HCT116 (cell line): ENCODE results near the gene SHKBP1. TPM values are rescaled to one million over a fixed set of nuclear protein-coding genes. Genes with fewer than 3 reads are reported as not detected.
"Not testable (repeated sequence)": the region's sequence is repeated elsewhere in the genome, so short reads cannot be mapped to it uniquely, and the experiment has no call there.

Experiments
- ATAC-seq: fragments of 200-7000 bp; cut with Tn5 transposase; 2 replicates; pipeline ENCODE4 v1.9.1; 2020; ENCODE audit warnings: mild to moderate bottlenecking, moderate library complexity
- BruUV-seq: library from RNA; stranded (reverse); fragments of 400-500 nt; replicated peaks from 2 replicates; lab custom pipeline; 2021; lab: Mats Ljungman, UMichigan
- CTCF ChIA-PET: fragments of 300-600 bp; sonication (Branson Sonifier 250); formaldehyde crosslinking; loops from one replicate; lab custom pipeline; 2021; ENCODE audit warnings: antibody characterized with exemption; lab: Charles Lee
- POLR2A ChIA-PET: fragments of 300-600, 350-600 bp; sonication (Branson Sonifier 250); formaldehyde crosslinking; loops from one replicate; lab custom pipeline; 2021; ENCODE audit warnings: antibody characterized with exemption; lab: Charles Lee
- RAD21 ChIA-PET, 2 experiments: fragments of 300-600 bp; sonication (Branson Sonifier 250); formaldehyde crosslinking; loops; one replicate each; lab custom pipeline; 2023; ENCODE audit warnings: low total read pairs in 2 of 2; ENCODE audit not compliant: uncharacterized antibody in 2 of 2, unreplicated experiment in 2 of 2, low non-redundant PET in 1 of 2; lab: Charles Lee
- DNase-seq: peaks from one replicate; pipeline ENCODE4 v3.0.0-alpha.2; 2010; ENCODE audit warnings: low read depth, low spot score
- H2AFZ ChIP-seq: fragments of 200-600 bp; shearing (Covaris generic), sonication (generic); 2 replicates; pipeline ENCODE4 v1.6.1; 2017; ENCODE audit warnings: low read depth, mixed run types, mixed read lengths, antibody characterized with exemption, low read length; ENCODE audit not compliant: poor library complexity, severe bottlenecking
- H3K27ac ChIP-seq: 2 replicates; pipeline ENCODE4 v1.5.1; 2012; ENCODE audit warnings: low read depth, low read length
- H3K27me3 ChIP-seq: fragments of 200-600 bp; sonication (generic); 2 replicates; pipeline ENCODE4 v1.6.1; 2016; ENCODE audit warnings: mixed run types, low read length, mixed read lengths; ENCODE audit not compliant: insufficient read depth
- H3K36me3 ChIP-seq, 2 experiments: fragments of 200-500 bp in 1 of 2; fragments of 200-600 bp in 1 of 2; sonication (Bioruptor generic) in 1 of 2; sonication (generic) in 1 of 2; 2 replicates each; pipeline versions ENCODE4 v1.5.1 to v1.6.1; 2014 to 2016; ENCODE audit warnings: low read length in 2 of 2, inconsistent platforms in 1 of 2, mixed read lengths in 1 of 2, mixed run types in 1 of 2; ENCODE audit not compliant: insufficient read depth in 2 of 2, control insufficient read depth in 1 of 2
- H3K4me1 ChIP-seq, 2 experiments: fragments of 200-600 bp in 1 of 2; sonication (generic) in 1 of 2; 2 replicates each; pipeline versions ENCODE4 v1.5.1 to v1.6.1; 2012 to 2017; ENCODE audit warnings: low read length in 2 of 2, inconsistent platforms in 1 of 2, mild to moderate bottlenecking in 1 of 2, mixed read lengths in 1 of 2, mixed run types in 1 of 2, moderate library complexity in 1 of 2; ENCODE audit not compliant: insufficient read depth in 2 of 2, control insufficient read depth in 1 of 2
- H3K4me2 ChIP-seq: fragments of 200-600 bp; sonication (generic); 2 replicates; pipeline ENCODE4 v1.6.1; 2017; ENCODE audit warnings: mixed run types, low read length, mixed read lengths
- H3K4me3 ChIP-seq, 2 experiments: fragments of 200-600 bp in 1 of 2; sonication (generic) in 1 of 2; replicated peaks in 1 of 2; 2 replicates each; pipeline ENCODE4 v1.5.1; 2011 to 2016; ENCODE audit warnings: low read length in 2 of 2, control low read depth in 1 of 2, low read depth in 1 of 2, mild to moderate bottlenecking in 1 of 2, mixed read lengths in 1 of 2, mixed run types in 1 of 2
- H3K79me2 ChIP-seq: fragments of 200-600 bp; sonication (generic); 2 replicates; pipeline ENCODE4 v1.6.1; 2017; ENCODE audit warnings: mild to moderate bottlenecking, mixed run types, low read length, moderate library complexity, mixed read lengths; ENCODE audit not compliant: insufficient read depth
- H3K9ac ChIP-seq: fragments of 200-600 bp; sonication (generic); 2 replicates; pipeline ENCODE4 v1.6.1; 2016; ENCODE audit warnings: low read length, mixed read lengths
- H3K9me2 ChIP-seq: fragments of 200-600 bp; sonication (generic), shearing (Covaris generic); 2 replicates; pipeline ENCODE4 v1.6.1; 2017; ENCODE audit warnings: mixed run types, mild to moderate bottlenecking, moderate library complexity; ENCODE audit not compliant: insufficient read depth
- H3K9me3 ChIP-seq, 2 experiments: fragments of 200-500 bp in 1 of 2; fragments of 200-600 bp in 1 of 2; sonication (Bioruptor generic) in 1 of 2; sonication (generic) in 1 of 2; 2 replicates each; pipeline ENCODE4 v1.6.1; 2014 to 2017; ENCODE audit warnings: low read length in 2 of 2, mixed read lengths in 2 of 2, inconsistent platforms in 1 of 2, low read depth in 1 of 2, mild to moderate bottlenecking in 1 of 2, mixed run types in 1 of 2, moderate library complexity in 1 of 2; ENCODE audit not compliant: control insufficient read depth in 1 of 2, insufficient read depth in 1 of 2
- H4K20me1 ChIP-seq: fragments of 200-600 bp; sonication (generic), shearing (Covaris generic); 2 replicates; pipeline ENCODE4 v1.6.1; 2017; ENCODE audit warnings: mixed run types, mild to moderate bottlenecking, moderate library complexity; ENCODE audit not compliant: insufficient read depth
- EZH2phosphoT487 ChIP-seq: fragments of 200-600 bp; IDR thresholded peaks from 2 replicates; pipeline ENCODE4 v1.6.1; 2018; ENCODE audit warnings: antibody characterized with exemption, borderline replicate concordance
- POLR2AphosphoS5 ChIP-seq: IDR thresholded peaks from 2 replicates; pipeline ENCODE4 v1.6.1; 2011; ENCODE audit warnings: mild to moderate bottlenecking, low read depth, low read length, moderate library complexity
- TCF7L2 ChIP-seq: IDR thresholded peaks from 2 replicates; pipeline ENCODE4 v1.7.0; 2011; ENCODE audit warnings: borderline replicate concordance, inconsistent platforms; ENCODE audit not compliant: insufficient read depth, insufficient read length; ENCODE audit errors: extremely low read depth
- intact Hi-C: fragments of 100-400 bp; cut with micrococcal nuclease; formaldehyde crosslinking; loops from 2 replicates; pipeline ENCODE4 v1.10.0; 2022
- total RNA-seq: library from RNA; stranded (reverse); gene quantifications from one replicate; pipeline ENCODE4 v1.2.1, GENCODE V29; 2021; ENCODE audit not compliant: unreplicated experiment
- TF ChIP-seq, protein P1 (sequence below), 3 experiments: fragments of 200-600 bp in 1 of 3; sonication (generic) in 1 of 3; IDR thresholded peaks in 2 of 3; conservative IDR thresholded peaks in 1 of 3; 2 replicates each; pipeline ENCODE4 v1.5.1; 2012 to 2017; ENCODE audit warnings: low read depth in 2 of 3, low read length in 2 of 3, antibody characterized with exemption in 1 of 3, borderline replicate concordance in 1 of 3, control low read depth in 1 of 3, mild to moderate bottlenecking in 1 of 3, mixed read lengths in 1 of 3, mixed run types in 1 of 3, moderate library complexity in 1 of 3; ENCODE audit not compliant: insufficient read depth in 1 of 3
- TF ChIP-seq, protein P2 (sequence below): IDR thresholded peaks from 2 replicates; pipeline ENCODE4 v1.6.1; 2012; ENCODE audit warnings: low read depth

Gene SHKBP1
- total RNA-seq, 1 experiment from 2014 or later, result 97.4 TPM

DNA sequence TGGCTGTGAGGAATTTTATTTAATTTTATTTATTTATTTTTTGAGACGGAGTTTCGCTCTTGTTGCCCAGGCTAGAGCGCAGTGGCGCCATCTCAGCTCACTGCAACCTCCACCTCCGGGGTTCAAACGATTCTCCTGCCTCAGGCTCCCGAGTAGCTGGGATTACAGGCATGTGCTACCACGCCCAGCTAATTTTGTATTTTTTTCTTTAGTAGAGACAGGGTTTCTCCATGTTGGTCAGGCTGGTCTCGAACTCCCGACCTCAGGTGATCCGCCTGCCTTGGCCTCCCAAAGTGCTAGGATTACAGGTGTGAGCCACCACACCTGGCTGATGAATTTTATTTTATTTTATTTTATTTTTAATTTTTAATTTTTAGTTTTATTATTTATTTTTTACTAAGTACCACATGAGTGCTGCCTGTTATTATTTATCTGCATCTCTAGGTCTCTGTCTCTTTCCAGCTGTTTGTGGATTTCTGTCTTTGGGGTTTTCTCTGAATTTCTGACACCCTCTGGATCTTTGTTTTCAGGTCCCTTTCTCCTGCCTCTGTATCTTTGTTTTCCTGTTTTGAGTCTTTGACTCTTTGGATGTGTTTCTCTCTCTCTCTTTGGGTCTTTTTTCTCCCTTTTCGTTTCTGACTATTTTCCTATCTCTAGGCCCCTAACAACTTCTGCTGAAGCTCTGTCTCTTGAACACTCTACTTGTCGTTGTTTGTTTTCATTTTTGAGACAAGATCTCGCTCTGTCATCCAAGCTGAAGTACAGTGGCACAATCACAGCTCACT, 47.9 kb downstream of the SHKBP1 start:
- H3K9ac ChIP-seq, H3K27me3 ChIP-seq, H3K79me2 ChIP-seq, H3K9me2 ChIP-seq, intact Hi-C loops, H3K9me3 ChIP-seq, BruUV-seq, H3K4me3 ChIP-seq, H2AFZ ChIP-seq, DNase-seq, H4K20me1 ChIP-seq: not testable (repeated sequence)
- POLR2A ChIA-PET, result interaction anchor here (0.7 kb wide), 1 partner anchor 320 kb away, joined by 3 read pairs; no protein-coding TSS in a partner anchor
- Histone ChIP-seq H3K27ac (0 out of 2 replicates have a peak overlapping the region, but pooled peaks have one; percentile 55), H3K36me3 (peaks cover 26 to 35% of the 10 kb centered on the region in 2 experiments; a peak in 3 of 4 replicates), H3K4me1 (peaks cover 14 to 20% of the 10 kb centered on the region in 2 experiments), H3K4me2 (peak overlapping the region; percentile 55)
- peak; percentile 5; the same call in 1 of the 2 replicates for ATAC-seq
- RAD21 ChIA-PET, result interaction anchor here in 1 of 2 experiments (1.0 kb wide), 1 partner anchor 20 kb away, joined by 3 read pairs; no protein-coding TSS in a partner anchor
- CTCF ChIA-PET, result interaction anchor here (1.2 kb wide), 1 partner anchor 319 kb away, joined by 4 read pairs; no protein-coding TSS in a partner anchor

DNA sequence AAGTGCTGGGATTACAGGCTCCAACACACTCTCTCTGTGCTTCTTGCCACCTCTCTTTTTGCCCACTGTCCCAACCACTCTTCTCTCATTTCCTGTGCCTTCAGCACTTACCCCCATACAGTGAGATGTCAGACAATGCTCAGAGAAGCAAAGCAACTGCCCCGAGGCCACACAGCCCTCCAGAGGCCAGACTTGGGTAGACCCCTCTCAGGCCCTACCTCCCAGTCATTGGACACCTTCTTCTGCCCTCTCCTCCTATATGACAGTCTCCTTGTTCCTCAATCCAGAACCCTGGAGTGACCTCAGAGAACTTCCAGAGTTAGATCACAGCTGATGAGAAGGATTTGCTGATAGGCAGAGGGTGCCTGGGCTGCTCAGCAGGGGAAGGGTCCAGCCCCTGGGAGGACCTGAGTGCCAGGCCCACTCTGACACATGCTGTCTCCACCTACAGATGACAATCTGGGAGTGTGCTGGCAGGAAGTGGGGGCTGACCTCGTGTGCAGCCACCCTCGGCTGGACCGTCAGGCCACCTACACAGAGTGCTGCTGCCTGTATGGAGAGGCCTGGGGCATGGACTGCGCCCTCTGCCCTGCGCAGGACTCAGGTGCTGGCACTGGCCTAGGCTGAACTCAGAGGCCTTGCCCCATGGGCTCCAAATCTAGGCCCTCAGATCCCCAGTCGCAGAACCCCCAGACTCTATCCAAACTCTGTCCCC, 48.9 kb downstream of the SHKBP1 start:
- Histone ChIP-seq H3K4me3 (no peak overlapping the region), H3K79me2 (peaks cover 3% of the 10 kb centered on the region; the same call in 1 of the 2 replicates), H3K27me3 (no peaks in the 10 kb centered on the region), H3K9ac (no peak overlapping the region), H3K9me3 (no peaks in the 10 kb centered on the region), H4K20me1 (no peaks in the 10 kb centered on the region), H3K27ac (no peak overlapping the region), H3K4me2 (no peak overlapping the region), H3K9me2 (no peaks in the 10 kb centered on the region), H2AFZ (no peak overlapping the region), H3K4me1 (peaks cover 14 to 20% of the 10 kb centered on the region in 2 experiments)
- BruUV-seq, result no TSS peak
- DNase-seq, result no peak
- ATAC-seq, result no peak
- ChIA-PET RAD21 (no interaction called here), POLR2A (interaction anchor here (0.7 kb wide), 1 partner anchor 321 kb away, joined by 3 read pairs; no protein-coding TSS in a partner anchor), CTCF (no interaction called here)
- intact Hi-C loops, result no loop called here
- TF ChIP-seq, protein P1, sequence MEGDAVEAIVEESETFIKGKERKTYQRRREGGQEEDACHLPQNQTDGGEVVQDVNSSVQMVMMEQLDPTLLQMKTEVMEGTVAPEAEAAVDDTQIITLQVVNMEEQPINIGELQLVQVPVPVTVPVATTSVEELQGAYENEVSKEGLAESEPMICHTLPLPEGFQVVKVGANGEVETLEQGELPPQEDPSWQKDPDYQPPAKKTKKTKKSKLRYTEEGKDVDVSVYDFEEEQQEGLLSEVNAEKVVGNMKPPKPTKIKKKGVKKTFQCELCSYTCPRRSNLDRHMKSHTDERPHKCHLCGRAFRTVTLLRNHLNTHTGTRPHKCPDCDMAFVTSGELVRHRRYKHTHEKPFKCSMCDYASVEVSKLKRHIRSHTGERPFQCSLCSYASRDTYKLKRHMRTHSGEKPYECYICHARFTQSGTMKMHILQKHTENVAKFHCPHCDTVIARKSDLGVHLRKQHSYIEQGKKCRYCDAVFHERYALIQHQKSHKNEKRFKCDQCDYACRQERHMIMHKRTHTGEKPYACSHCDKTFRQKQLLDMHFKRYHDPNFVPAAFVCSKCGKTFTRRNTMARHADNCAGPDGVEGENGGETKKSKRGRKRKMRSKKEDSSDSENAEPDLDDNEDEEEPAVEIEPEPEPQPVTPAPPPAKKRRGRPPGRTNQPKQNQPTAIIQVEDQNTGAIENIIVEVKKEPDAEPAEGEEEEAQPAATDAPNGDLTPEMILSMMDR (IDR thresholded peaks at IDR 0.05 in 2 of 3, conservative IDR thresholded peaks at IDR 0.05 in 1 of 3; ENCODE audit: borderline replicate concordance in 1 of 3, insufficient read depth in 1 of 3, low read depth in 2 of 3, low read length in 2 of 3), result no peak
- TF ChIP-seq, protein P2, sequence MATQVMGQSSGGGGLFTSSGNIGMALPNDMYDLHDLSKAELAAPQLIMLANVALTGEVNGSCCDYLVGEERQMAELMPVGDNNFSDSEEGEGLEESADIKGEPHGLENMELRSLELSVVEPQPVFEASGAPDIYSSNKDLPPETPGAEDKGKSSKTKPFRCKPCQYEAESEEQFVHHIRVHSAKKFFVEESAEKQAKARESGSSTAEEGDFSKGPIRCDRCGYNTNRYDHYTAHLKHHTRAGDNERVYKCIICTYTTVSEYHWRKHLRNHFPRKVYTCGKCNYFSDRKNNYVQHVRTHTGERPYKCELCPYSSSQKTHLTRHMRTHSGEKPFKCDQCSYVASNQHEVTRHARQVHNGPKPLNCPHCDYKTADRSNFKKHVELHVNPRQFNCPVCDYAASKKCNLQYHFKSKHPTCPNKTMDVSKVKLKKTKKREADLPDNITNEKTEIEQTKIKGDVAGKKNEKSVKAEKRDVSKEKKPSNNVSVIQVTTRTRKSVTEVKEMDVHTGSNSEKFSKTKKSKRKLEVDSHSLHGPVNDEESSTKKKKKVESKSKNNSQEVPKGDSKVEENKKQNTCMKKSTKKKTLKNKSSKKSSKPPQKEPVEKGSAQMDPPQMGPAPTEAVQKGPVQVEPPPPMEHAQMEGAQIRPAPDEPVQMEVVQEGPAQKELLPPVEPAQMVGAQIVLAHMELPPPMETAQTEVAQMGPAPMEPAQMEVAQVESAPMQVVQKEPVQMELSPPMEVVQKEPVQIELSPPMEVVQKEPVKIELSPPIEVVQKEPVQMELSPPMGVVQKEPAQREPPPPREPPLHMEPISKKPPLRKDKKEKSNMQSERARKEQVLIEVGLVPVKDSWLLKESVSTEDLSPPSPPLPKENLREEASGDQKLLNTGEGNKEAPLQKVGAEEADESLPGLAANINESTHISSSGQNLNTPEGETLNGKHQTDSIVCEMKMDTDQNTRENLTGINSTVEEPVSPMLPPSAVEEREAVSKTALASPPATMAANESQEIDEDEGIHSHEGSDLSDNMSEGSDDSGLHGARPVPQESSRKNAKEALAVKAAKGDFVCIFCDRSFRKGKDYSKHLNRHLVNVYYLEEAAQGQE, result no peak
- TF ChIP-seq EZH2phosphoT487, result no peak
- TF ChIP-seq POLR2AphosphoS5, result 0 out of 2 replicates have a peak, but pooled peaks have one; percentile 1
- TF ChIP-seq TCF7L2, result no peak
- TF ChIP-seq, all 23 proteins: peak for 1
- H3K36me3 ChIP-seq, result peaks cover 21 to 31% of the 10 kb centered on the region in 2 experiments; a peak in 3 of 4 replicates
